HepG2 (cell line): ENCODE results near the gene CTCF.
A peak's percentile ranks its signal among the peaks of the same experiment; 100 is the strongest.

Experiments used
- GTF2F1 ChIP-seq: fragments of 150-350 bp; IDR thresholded peaks from 2 replicates; pipeline ENCODE4 v1.6.1; 2014; ENCODE audit warnings: low read length
- MXI1 ChIP-seq: IDR thresholded peaks from 3 replicates; pipeline ENCODE4 v1.6.1; 2012; ENCODE audit warnings: low read depth, low read length, inconsistent platforms, borderline replicate concordance
- MZF1 ChIP-seq: sonication (generic); formaldehyde crosslinking; IDR thresholded peaks from 2 replicates; pipeline ENCODE4 v1.8.1; 2023; ENCODE audit warnings: mild to moderate bottlenecking, missing genetic modification reagents, borderline replicate concordance
- PRDM15 ChIP-seq: sonication (generic); formaldehyde crosslinking; IDR thresholded peaks from 2 replicates; pipeline ENCODE4 v1.4.0; 2020; ENCODE audit warnings: missing genetic modification reagents
- ZNF34 ChIP-seq: sonication (generic); formaldehyde crosslinking; IDR thresholded peaks from 2 replicates; pipeline ENCODE4 v1.4.0; 2020; ENCODE audit warnings: mild to moderate bottlenecking, missing genetic modification reagents, borderline replicate concordance
- ZNF547 ChIP-seq: sonication (generic); formaldehyde crosslinking; IDR thresholded peaks from 2 replicates; pipeline ENCODE4 v1.5.1; 2020; ENCODE audit warnings: mild to moderate bottlenecking, missing genetic modification reagents

DNA sequence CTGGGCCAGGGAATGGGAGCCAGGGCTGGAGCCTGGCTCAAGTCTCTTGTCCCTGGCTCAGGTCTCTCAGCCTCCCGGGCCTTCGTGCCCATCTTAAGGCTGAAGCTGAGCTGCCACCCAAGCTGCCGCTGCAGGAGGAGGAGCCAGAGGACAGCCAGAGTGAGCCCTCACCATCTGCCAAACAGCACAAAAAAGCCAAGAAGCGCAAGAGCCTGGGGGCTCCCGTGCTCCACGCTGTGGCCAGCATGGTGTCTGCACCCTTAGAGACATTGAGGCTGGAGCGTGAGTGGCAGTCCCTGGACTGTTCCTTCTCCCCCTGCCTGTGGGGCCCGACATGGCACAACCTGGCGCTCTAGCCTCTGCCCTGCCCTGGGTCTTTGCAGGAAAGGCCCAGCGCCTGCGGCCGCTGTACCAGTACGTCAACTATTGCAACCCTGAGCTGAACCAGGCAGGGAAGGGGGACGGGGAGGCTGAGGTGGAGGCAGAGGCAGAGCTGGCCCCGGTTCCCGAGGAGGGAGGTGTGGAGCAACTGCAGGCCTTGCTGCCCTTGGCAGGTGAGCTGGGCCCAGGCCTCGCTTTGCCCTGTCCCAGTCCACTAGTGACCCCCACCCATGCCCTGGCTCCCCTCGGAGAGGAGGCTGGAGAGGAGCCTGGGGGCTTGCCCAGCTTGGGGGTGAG is 105.6 kb downstream of the CTCF start:
- no peak for TF ChIP-seq PRDM15
- TF ChIP-seq ZNF34 (CRISPR knock-in tag): peak; percentile 39; the same call in 1 of the 2 replicates
- no peak for TF ChIP-seq GTF2F1
- peak; percentile 95; the same call in 2 of the 3 replicates for TF ChIP-seq MXI1
- TF ChIP-seq MZF1 (CRISPR knock-in tag): 0 out of 2 replicates have a peak, but pooled peaks have one; percentile 49
- peak; percentile 39; the same call in 1 of the 2 replicates for TF ChIP-seq ZNF547 (CRISPR knock-in tag)
